ENCODE data around the gene TMEM238L.

TMEM238L gene

DNA sequence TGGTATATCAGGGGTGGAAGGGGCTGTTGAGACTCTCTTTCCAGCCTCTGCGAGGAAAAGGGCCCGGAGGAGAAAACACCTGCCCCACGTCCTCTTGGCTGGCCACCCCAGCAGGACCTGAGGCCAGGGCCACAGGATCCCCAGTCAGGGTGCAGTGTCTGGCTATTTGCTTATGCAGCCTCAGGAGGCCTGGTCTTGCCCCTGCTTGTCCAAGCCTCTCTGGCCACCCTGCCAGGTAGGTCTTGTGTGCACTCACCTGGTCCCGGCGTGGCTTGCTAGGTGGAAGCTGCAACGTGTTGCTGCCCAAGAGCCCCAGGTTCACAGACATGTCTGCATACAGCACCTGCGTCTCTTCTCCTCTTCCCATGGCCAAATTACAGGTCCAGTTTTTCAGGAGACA is 549 bp downstream of the TMEM238L start:
- DNase-seq = no peak

DNA sequence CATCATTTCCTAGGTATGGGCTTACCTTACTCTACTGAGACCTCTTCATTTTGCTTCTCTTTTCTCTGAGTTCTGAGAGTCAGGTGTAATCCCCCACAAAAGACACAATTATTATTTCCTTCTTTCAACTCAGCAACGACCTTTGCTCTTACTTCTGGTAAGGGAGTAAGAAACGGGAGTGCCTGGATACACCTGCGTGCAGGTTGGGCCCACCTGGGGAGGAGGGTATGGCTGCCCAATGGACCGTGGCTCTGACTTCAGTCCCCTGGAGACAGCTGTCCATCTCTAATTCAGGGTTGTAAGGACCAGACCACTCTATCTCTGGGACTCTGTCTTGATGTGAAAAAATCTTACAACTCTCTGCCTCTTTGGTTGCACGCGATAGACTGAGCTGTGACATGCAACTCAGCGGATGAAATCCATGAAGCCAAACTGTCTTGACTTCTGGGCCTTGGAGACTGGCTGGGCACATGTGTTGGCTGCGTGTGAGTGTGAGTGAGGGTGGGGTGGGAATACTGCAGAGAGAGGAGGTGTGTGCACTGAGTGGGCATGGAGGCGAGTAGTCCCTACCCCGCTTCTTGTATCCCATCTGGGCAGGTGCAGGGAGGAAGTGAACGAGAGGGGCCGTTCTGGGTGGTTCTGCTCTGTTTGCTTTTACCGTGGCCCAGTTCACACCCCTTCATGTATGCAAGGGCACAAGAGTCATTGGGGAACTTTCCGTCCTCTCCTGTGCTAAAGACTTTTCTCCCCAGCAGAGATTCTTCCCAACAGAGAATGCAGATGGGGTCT is 1.2 kb downstream of the TMEM238L start:
- DNase-seq = no peak

DNA sequence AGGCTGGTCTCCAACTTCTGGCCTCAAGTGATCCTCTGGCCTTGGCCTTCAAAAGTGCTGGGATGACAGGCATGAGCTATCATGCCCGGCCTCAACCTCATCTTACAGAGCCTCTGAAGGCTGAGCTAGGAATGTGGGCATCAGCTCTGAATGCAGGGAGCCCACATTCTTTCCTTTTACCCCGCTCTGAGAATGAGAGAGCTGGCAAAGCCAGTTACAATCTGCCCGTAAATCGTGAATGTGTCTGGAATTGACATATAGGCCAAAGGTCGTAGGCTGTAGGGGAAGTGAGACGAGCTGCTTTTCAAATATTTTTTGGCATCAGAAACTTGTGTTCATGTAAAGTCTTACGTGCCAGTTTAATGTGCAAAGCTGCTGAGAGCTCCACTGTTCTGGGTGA is 4.5 kb downstream of the TMEM238L start:
- DNase-seq = no peak

DNA sequence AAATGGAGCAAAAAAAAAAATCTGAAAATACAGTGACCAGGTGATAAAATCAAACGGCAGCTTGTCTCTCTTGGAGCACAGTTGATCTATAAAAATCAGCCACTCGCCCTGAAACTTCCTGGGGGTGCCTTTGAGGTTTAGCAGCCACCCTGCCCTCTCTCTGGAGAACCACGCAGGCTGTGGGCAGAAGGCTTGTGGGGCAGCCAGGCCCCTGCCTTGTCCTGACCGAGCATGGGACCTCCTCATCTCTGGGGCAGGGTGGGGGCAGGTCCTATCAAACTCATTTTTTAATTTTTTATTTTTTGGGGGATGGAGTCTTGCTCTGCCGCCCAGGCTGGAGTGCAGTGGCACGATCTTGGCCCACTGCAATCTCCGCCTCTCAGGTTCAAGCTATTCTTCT is 5.0 kb downstream of the TMEM238L start:
- DNase-seq = no peak

DNA sequence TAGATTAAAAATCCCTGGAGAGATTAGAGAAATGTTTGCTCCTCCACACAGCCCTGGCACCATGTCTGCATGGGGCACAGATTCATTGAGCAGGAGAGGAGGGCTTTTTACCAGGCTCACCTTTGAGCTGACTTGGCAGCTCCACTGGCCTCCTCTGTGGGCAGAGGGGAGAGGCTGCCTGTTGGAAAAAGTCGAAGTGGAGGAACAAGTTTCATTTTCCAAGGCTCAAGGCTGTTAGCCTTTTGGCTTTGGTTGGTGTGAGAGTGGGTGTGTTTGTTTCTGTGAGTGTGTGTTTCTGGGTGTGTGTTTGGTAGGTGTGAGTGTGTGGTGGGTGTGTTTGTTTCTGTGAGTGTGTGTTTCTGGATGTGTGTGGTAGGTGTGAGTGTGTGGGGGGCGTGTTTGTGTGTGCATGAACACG is 5.6 kb downstream of the TMEM238L start:
- no peak for DNase-seq

DNA sequence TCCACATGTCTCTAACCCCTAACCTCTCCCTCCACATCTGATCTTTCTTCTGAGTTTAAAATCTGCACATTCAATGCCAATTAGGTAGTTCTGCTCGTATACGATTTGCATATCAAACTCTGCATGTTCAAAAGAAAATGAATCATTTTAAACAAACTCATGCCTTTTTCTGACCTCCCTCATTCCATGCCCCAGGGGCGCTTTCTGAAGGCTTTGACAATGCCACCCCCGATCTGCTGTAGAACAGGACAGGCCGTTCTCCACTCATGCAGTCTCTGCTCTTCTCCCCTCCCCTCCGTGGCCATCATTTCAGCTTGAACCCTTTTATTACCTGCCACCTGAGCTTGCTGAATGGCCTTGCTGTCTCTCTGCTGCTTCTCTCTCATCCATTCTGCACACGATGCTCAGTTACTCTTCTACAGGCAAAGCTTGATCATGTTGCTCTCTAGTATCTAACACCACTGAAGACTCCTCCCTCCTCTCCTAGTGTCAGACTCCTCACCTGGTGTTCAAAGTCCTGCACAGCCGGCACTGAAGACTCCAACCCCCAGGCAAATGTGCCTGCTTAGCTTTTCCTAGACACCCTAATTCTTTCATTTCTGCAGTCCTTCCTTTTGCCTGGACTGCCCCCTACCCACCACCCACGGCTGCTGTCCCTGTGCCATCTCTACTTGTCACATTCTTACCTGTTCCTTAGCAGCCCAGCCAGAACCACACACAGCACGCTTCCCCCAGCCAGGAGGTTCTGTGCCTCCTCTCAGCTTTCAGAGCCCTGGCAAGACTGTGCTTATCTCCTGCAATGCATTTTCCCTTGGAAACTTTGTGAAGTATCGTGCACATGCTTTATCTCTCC is 6.2 kb downstream of the TMEM238L start:
- DNase-seq = no peak

DNA sequence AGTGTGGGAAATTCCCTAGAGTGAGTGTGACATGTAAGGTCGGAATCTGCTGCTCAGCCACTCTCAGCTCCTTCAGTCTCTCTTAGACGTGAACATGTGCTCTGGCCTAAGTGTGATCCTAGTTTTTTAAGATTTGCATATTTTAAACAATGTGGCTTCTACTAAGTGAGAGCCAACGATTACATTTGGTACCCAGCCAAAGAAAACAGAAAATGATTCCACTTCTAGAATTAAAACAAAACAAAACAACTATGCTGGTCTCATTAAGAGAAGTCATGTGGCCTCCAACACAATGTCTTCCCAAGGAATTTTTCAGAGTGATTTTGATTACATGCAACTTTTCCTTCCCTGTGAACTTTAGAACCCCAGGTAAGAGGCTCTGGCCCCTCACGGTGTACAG is 10.1 kb downstream of the TMEM238L start:
- DNase-seq = no peak

DNA sequence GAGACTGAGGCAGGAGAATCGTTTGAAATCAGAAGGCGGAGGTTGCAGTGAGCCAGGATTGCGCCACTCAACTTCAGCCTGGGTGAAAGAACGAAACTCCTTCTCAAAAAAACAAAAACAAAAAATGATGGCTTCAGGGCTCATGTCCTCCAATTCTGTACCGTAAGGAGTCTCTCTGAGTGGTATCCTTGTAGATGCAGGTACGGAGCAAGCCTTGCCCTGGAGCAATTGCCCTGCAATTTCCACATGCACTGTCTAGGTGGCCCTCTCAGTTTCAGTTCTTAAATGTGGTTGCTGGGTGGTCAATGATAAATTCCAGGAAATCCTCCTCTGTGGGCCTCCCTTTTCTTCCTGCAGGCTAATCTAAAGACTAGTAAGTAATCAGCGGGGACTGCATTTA is 10.6 kb downstream of the TMEM238L start:
- DNase-seq = no peak

DNA sequence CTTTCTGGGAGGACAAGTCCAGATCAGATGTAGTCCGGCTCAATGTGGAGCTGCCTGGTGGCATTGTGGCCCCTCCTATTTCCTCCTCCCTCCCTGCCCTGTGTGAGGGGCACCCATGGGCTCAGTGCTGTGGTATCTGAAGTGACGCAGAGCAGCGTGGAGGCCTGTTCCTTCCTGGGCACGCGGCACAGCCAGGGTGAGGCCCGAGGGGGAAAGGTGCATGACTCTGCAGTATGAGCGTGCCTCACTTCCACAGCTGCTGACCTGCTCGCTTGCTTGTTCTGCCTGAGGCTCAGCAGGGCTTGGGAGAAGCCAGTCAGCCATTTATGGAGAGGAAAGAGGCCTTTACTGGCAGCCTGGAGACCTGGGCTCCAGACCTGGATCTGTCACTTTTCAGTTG is 11.7 kb downstream of the TMEM238L start:
- no peak for DNase-seq

DNA sequence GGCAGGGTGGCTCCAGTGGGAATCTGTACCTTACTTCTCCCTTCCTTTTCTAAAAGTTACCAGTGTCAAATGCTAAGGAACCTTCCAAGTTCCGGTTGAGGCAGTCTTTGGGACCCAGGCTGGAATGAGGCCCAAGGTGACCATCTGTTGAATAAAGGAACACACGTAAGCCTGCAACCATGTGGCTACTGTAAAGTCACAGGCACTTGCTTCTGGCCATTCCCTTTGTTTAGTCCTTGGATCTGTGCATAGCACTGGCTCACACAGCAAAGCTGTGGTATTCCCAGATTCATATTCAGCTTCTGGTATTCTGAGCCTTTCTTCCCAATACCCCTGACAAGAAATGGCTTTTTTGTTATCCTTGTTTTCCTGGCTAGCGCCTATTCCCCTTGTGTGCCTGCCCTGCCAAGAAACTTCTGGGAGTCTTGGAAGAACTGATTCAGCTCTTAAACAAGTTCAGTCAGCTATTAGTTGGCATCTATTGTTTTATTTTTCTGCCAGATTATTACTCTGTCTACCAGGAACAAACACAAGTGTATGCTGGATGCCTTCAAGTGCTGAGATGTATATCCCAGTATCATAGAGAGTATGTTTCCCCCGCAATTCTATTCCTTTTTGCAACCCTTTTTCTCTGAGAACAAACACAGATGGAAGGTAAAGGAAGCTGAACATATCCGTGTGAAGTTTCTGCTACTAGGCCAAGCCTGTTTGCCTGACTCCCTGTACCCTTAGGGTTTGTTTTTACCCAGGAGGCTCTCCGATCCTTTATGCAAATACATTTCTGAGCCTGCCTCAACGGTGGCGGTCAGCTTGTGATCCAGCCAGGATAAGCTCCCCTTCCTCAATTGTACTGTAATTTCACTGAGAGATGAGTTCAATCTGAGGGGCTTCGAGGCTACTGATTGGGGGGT is 13.2 kb downstream of the TMEM238L start:
- DNase-seq = no peak

DNA sequence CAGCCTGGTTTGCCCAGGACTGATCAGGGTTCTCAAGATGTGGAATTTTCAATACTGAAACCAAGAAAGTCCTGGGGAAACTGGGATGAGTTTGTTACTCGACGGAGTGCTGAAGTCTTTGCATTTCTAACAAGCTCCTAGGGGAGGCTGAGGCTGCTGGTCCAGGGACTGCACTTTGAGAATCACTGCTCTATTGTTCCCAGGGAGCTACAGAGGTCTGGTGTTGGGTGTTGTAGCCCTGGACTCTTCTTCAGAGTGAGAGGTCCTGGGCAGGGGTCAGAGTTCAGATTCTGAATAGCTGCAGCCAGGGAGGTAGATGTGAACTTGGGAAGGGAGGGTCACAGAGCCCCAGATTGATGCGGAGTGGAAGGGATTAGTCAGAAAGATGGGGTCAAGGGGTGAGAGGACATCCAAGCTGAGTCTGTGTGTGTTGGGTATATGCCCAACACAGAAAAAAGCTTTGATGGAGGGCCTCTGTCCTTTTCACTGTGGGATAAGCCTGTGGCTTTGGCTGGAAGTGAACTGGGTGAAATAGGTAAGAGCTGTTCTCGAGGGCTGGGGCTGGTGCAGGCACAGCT is 14.1 kb downstream of the TMEM238L start:
- DNase-seq = no peak

DNA sequence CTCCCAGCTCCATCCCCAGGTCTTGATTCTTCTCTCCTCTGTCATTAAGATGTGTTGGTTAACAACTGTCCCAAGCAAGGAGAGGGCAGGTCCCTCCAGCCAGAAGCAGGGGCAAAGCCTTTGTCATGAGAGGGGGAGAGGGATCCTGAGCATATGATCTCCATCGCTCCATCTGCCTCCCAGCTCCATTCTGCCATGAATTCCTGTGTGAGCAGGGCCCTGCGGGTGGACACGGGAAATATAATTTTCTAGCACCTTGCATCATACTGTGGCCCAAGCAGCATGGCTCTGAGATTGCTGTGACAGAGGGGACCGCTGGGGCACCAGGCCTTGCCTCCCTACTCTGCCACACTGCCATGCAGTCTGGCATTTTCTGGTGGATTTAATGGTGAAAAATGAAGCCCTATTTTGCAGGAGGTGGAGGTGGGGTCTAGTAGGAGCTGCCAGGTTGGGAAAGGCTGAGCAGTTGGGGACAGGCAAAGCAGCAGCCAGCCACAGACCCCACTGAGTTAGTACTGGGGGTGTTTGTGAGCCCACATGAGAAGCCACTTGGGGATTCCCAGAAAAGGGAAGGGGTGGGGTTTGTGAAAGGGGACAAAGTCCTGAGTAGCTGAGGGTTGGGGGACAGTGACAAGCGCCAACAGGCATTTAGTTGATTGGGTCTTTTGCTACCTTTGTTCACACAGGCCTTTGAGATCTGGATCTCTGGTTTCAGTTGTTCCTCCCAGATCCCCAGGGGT is 16.4 kb downstream of the TMEM238L start:
- DNase-seq = no peak

DNA sequence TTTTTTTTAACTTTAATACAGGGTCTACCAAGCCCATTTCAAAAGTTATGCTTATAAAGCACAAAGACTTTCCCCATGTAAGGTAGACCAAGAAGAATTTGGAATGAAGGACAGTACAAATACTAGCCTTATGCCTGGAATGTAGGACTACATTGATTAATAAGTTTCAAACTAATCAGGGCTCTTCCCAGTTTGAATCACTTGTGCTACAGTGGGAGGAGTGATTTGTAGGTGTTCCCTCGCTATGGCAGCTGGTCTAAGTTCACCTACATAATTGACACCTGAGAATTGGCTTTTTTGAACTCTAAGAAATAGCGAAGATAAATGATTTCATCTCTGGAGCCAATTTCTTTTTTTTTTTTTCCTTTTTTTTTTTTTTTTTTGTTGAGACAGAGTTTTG is 18.6 kb downstream of the TMEM238L start:
- no peak for DNase-seq

DNA sequence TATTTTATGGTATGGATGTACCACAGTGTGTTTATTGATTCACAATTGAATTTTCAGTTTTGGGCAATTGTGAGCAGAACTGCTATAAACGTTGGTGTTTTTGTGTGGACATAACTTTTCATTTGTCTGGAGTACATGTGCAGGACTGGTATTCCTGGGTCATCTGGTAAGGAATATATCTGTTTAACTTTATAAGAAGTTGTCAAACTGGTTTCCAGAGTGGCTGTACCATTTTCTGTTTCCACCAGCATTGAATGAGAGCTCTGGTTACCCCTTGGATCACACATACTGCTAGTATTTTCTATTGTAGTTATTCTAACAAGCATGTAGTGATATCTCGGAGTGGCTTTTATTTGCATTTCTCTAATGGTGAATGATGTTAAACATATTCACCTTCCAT is 24.3 kb downstream of the TMEM238L start:
- DNase-seq = no peak

DNA sequence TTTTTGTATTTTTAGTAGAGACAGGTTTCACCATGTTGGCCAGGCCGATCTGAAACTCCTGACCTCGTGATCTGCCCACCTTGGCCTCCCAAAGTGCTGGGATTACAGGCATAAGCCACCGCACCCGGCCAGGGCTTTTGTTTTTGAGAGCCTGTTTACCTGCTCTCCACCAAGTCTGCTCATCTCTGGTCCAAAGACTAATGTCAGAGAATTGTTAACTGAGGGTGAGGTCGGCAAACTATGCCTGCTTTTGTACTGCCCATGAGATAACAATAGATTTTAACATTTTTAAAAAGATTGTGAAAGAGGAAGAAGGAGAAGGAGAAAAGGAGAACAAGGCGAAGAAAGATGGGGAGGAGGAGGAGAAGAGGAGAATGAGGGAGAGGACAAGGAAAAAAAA is 26.0 kb downstream of the TMEM238L start:
- DNase-seq = no peak

DNA sequence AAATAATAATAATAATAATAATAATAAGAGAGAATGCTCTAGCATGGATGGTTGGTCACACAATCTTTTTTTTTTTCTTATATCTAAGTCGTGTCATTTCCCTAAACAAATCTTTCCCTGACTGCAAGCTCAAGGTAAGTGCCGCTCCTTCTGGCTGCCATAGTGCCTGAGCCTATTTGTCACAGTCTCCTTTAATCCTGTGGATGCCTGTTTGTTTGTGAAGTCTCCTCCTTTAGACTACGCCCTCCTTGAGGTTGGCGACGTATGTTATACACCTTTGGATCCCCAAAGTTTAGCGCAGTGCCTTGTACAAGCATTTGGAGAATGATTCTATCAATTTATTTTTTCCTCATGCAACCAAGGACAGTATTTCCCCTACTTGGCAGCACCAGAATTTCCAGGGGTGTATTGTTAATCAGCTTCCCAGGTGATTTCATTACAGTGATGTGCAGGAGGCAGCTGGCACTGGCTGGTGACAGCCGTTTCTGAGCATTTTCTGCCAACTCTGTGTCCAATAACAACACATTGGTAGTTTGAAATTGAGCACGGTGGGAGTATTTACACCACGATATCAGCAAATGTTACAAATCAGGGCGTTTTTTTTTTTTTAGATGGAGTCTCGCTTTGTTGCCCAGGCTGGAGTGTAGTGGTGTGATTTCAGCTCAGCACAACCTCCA is 26.6 kb downstream of the TMEM238L start:
- no peak for DNase-seq

DNA sequence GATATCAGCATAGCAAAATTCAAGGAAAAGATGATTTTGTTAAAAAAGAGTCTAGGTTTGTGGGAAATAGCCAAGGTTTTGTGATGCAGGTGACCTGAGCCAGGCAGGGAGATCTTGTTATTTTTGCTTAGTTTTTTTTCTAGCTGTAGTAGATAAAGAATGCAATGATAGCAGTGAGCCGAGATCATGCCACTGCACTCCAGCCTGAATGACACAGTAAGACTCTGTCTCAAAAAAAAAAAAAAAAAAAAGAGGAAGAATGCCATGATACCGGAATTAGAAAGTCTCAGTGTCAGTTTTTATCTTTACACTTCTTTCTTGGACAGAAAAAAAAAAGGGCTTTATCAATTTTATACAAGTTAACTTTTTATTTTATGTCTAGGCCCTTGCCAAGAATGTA is 27.5 kb downstream of the TMEM238L start:
- DNase-seq = no peak

DNA sequence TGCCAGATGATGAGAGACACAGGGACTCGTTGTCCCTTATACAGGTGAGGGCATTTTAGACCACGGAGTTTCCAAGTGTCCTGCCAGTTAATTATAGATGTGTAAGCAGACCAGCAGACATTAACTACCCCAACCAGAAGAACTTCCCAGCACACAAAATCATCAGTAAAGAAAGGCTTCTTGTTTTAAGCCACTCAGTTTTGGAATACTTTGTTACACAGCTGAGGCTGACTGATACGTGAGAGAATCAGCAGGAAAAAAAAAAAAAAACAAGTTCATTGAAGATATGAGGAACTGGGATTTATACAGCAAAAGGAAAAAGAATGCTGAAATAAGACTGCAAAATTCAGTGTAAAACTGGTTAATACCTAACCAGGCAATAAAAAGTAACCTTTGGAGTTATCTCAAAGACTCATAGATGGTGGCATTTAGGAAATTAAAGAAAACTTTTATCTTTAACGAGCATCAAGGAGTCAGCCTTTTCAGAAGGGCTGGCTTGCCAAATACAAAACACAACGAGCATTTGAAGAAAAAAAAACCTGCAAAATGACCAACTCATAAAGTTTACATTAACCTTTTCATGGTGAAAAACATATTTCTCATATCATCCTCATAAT is 28.1 kb downstream of the TMEM238L start:
- DNase-seq = no peak

DNA sequence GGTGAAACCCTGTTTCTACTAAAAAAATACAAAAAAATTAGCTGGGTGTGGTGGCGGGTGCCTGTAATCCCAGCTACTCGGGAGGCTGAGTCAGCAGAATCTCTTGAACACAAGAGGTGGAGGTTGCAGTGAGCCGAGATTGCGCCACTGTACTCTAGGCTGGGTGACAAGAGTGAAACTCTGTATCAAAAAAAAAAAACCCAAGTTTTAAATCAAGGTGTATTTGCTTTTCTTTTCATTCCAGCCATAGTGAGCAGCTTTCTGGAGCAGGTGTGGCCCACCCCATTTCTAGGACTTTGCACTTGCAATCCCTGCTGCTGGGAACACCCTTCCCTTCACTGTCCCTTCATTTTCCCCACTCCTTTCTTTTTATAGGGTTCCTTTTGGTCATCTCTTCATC is 28.8 kb downstream of the TMEM238L start:
- no peak for DNase-seq

DNA sequence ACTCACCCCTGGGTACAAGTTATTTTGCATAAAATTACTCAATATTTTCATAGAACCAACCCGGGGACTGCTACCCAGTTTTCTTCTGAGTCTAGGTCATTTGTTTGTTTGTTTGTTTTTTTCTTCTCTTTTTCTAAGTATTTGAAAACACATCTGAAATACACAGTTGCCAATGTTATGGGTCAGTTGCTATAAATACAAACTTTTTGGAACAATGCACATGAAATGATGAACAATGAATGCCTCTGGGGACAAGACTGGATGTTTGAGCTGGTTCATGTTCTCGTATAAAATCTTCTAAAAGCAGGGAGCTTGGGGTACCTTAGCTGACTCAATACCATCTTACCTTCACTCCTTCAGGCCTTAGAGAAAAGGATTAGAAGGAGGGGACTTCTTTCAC is 30.5 kb downstream of the TMEM238L start:
- no peak for DNase-seq
